Nephron progenitor cell (in vitro differentiated cells): ENCODE measurements around the gene C12orf43.
A peak's percentile ranks its signal among the peaks of the same experiment; 100 is the strongest.

Source experiments
- DNase-seq: peaks from one replicate; pipeline ENCODE4 v3.0.0; 2021
- H3K27ac Mint-ChIP-seq: 2 replicates; pipeline ENCODE4 v1.8.0; 2021; ENCODE audit warnings: mild to moderate bottlenecking, moderate library complexity, mixed read lengths
- H3K27me3 Mint-ChIP-seq: 2 replicates; pipeline ENCODE4 v1.8.0; 2021; ENCODE audit warnings: mild to moderate bottlenecking, low read depth, mixed read lengths; ENCODE audit not compliant: poor library complexity
- H3K36me3 Mint-ChIP-seq: 2 replicates; pipeline ENCODE4 v1.8.0; 2021; ENCODE audit warnings: low read depth, mixed read lengths
- H3K4me1 Mint-ChIP-seq: 2 replicates; pipeline ENCODE4 v1.8.0; 2021; ENCODE audit warnings: mixed read lengths
- H3K4me3 Mint-ChIP-seq: 2 replicates; pipeline ENCODE4 v1.8.0; 2021; ENCODE audit warnings: mild to moderate bottlenecking, moderate library complexity, mixed read lengths
- H3K9me3 Mint-ChIP-seq: 2 replicates; pipeline ENCODE4 v1.8.0; 2021; ENCODE audit warnings: mild to moderate bottlenecking, moderate library complexity, mixed read lengths
- TF ChIP-seq, protein P1 (sequence below): fragments of 200-600 bp; sonication (generic); IDR thresholded peaks from 2 replicates; pipeline ENCODE4 v1.5.0; 2021; ENCODE audit warnings: antibody characterized with exemption

Gene C12orf43

DNA sequence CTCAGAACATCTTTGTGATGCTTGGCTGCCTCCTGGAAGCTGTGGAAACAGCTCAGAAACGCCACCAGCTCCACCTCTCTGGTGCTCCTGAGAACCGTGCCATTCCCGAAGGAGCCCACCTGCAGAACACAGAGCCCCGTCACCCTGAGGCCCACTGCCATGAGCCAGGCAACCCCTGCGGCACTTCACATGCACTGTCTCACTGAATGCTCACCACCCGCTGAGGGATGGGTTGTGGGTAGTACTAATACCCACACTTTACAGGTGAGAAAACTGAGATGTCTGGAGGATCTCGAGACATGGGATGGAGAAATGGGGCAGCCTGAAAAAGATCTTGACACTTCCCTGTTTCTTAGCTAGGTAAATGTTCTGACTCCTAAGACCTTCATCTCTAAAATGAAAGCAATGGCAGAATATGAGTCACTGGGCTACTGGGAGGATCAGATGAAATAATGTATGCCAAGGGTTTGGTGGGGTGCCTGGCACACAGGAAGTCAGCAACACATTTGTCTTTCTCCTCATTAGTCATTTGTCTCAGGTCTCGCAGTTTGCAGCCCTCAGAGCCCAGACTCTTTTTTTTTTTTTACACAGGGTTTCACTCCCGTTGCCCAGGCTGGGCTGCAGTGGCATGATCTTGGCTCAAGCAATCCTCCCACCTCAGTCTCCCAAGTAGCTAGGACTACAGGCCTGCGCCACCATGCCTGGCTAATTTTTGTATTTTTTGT lies 17.5 kb upstream of the C12orf43 start:
- DNase-seq, result no peak
- TF ChIP-seq, protein P1, sequence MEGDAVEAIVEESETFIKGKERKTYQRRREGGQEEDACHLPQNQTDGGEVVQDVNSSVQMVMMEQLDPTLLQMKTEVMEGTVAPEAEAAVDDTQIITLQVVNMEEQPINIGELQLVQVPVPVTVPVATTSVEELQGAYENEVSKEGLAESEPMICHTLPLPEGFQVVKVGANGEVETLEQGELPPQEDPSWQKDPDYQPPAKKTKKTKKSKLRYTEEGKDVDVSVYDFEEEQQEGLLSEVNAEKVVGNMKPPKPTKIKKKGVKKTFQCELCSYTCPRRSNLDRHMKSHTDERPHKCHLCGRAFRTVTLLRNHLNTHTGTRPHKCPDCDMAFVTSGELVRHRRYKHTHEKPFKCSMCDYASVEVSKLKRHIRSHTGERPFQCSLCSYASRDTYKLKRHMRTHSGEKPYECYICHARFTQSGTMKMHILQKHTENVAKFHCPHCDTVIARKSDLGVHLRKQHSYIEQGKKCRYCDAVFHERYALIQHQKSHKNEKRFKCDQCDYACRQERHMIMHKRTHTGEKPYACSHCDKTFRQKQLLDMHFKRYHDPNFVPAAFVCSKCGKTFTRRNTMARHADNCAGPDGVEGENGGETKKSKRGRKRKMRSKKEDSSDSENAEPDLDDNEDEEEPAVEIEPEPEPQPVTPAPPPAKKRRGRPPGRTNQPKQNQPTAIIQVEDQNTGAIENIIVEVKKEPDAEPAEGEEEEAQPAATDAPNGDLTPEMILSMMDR, result no peak
- Mint-ChIP-seq H3K9me3 (no peaks in the 10 kb centered on the region), H3K4me1 (peaks cover 6% of the 10 kb centered on the region), H3K27me3 (peaks cover 22% of the 10 kb centered on the region), H3K4me3 (no peak overlapping the region), H3K36me3 (no peaks in the 10 kb centered on the region), H3K27ac (no peak overlapping the region)

DNA sequence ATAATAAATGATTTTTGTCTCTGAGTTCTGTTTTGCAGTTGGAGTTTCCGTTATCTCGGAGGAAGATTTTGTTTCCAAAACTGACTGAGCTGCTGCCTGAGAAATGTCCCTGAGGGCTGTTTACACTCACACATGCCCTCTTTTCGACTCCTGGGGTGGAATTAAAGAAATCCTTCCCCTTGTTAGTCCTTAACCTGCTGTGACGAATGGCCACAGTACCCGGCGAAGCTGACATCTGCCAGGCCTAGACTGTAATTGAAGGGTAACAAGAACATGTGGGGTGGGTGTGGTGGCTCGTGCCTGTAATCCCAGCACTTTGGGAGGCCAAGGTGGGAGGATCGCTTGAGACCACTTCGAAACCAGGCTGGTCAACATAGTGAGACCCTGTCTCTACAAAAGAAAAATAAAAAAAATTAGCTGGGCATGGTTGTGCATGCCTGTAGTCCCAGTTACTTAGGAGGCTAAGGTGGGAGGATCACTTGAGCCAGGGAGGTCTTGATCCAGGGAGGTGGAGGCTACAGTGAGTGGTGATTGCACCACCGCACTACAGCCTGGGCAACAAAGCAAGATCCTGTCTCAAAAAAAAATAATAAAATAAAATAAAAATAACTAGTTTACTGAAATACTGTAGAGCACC lies 14.4 kb upstream of the C12orf43 start:
- Mint-ChIP-seq H3K27ac (peak overlapping the region; percentile 48), H3K27me3 (peaks cover 18% of the 10 kb centered on the region), H3K4me1 (peaks cover 6% of the 10 kb centered on the region), H3K9me3 (no peaks in the 10 kb centered on the region), H3K4me3 (no peak overlapping the region), H3K36me3 (no peaks in the 10 kb centered on the region)
- TF ChIP-seq, protein P1, result no peak
- DNase-seq, result no peak

DNA sequence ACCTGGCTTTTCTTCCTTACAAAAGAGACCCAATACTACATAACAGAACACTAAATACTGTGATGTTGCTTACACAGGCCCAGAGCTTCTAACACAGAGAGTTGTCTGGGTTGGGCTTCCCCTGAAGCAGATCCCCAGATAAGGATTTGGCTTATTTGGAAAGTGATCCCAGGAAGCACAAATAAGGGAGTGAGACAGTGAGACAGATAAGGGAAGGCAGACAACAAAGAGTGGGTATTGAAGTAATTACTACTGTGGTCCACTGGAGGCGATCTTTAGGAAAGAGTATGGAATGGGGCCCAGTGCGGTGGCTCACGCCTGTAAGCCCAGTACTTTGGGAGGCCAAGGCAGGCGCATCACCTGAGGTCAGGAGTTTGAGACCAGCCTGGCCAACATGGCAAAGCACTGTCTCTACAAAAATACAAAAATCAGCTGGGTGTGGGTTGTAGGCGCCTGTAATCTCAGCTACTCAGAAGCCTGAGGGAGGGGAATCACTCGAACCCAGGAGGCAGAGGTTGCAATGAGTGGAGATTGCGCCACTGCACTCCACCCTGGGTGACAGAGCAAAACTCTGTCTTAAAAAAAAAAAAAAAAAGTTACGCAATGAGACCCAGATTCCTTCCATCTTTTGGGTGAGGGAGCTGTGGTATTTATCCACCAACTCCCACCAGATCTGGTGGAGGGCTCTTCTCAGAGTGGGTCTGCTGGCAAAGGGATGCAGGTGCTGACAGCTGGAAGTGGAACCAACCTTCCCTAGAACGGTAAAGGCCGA lies 10.2 kb upstream of the C12orf43 start:
- H3K27me3 Mint-ChIP-seq, result peaks cover 7% of the 10 kb centered on the region
- H3K4me1 Mint-ChIP-seq, result no peaks in the 10 kb centered on the region
- H3K36me3 Mint-ChIP-seq, result no peaks in the 10 kb centered on the region
- no peaks in the 10 kb centered on the region for H3K9me3 Mint-ChIP-seq
- H3K27ac Mint-ChIP-seq, result no peak overlapping the region
- TF ChIP-seq, protein P1, result no peak
- H3K4me3 Mint-ChIP-seq, result no peak overlapping the region
- DNase-seq, result no peak

DNA sequence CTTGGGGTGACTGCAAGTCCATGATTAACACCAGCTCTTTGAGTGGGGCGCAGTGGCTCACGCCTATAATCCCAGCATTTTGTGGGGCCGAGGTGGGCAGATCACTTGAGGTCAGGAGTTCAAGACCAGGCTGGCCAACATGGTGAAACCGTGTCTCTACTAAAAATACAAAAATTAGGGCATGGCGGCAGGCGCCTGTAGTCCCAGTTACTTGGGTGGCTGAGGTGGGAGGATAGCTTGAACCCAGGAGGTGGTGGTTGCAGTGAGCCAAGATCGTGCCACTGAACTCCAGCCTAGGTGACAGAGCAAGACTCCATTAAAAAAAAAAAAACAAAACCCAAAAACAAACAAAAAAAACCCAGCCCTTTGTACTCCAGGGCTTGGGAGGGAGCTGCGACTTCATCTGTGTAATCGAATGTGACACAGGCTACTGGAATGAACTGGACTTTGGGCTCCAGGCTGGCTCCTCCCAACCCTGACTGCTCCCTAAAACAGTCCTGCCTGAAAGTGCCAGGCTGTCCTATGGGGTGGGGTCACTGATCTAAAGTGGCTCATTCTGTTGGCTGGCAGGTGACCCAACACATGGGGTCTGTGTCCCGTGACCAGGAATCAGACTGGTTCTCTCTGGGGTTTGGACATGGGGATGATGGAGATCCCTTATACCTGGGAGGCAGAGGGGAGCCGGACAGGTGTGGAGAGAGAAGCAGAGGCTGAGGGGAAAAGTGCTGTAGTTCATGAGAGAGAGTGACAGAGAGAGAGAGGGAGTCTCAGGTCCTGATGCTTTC lies 9.3 kb upstream of the C12orf43 start:
- DNase-seq, result no peak
- no peaks in the 10 kb centered on the region for H3K9me3 Mint-ChIP-seq
- peaks cover 11% of the 10 kb centered on the region for H3K27me3 Mint-ChIP-seq
- H3K36me3 Mint-ChIP-seq, result no peaks in the 10 kb centered on the region
- H3K27ac Mint-ChIP-seq, result no peak overlapping the region
- H3K4me1 Mint-ChIP-seq, result no peaks in the 10 kb centered on the region
- no peak overlapping the region for H3K4me3 Mint-ChIP-seq
- TF ChIP-seq, protein P1, result no peak

DNA sequence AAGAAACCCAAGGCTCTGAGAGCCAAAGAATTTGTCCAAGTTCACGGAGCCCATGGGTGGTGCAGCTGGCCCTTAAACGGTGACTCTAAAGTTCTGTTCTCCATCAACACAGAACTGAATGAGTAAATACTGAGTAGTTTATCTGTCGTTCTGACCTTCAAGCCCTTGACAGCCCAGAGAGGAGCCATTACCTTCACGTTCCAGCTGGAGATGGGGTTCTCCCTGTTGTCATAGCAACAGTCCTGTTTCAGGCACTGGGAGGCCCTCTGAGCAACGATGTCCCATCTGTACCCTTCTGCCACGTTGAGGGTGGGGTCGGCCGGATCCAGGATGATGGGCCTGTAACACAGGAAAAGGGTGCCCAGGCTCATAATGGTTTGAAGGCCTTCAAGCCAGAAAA lies 7.5 kb upstream of the C12orf43 start:
- Mint-ChIP-seq H3K36me3 (no peaks in the 10 kb centered on the region), H3K27me3 (peaks cover 11% of the 10 kb centered on the region), H3K4me1 (no peaks in the 10 kb centered on the region), H3K4me3 (no peak overlapping the region), H3K27ac (no peak overlapping the region), H3K9me3 (no peaks in the 10 kb centered on the region)
- DNase-seq, result no peak
- TF ChIP-seq, protein P1, result no peak
